AG08396 (cell line): ENCODE measurements around the gene TGM2.
A peak's percentile ranks its signal among the peaks of the same experiment; 100 is the strongest.

ENCODE experiments used
- DNase-seq: peaks from one replicate; pipeline ENCODE4 v3.0.0; 2012; ENCODE audit warnings: low spot score, mixed read lengths

The TGM2 gene

GRCh38 chr20:38175304-38176180, 10.5 kb upstream of the TGM2 start:
- no peak for DNase-seq

DNA sequence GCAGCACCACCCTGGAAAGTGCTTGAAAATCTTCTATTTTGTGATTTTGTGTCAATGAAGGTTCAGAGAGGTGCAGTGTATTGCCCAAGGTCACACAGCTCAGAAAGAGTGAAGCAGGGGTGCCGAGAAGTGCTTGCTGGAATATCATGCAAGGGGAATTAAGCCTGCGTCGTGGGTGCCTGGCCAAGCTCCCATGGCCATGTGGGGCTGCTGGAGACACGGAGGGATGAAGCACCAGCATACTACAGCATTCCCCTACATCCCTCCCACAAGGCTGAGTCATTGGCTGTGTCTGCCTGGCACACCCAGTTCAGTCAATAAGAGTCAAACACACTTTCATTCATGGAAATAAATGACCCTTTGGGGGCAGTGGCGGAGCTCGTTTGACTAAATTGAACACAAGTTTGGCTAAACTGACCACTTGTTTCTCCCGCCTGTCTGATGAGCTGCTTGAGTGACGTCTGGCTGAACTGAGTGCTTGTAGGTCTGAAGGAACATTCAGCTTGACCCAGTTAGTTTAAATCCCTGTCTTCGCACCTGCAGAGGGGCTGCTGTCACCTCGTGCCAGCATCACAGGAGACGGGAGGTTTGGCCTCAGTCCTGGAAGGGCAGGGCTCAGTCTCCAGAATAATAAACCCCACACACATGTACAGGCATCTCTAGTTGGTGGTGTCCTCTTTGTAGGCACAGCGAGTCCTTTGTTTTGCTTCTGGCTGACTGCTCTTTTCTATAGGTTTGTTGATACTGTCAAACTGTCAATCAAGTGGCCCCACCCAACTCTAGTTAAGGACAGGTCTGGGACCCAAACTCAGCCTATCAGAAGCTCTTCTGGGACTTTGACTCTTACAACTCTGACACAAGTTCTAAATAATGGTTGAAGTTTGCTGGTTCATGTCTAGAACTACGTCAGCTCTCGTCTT, 8.4 kb upstream of the TGM2 start:
- peak; percentile 88 for DNase-seq

DNA sequence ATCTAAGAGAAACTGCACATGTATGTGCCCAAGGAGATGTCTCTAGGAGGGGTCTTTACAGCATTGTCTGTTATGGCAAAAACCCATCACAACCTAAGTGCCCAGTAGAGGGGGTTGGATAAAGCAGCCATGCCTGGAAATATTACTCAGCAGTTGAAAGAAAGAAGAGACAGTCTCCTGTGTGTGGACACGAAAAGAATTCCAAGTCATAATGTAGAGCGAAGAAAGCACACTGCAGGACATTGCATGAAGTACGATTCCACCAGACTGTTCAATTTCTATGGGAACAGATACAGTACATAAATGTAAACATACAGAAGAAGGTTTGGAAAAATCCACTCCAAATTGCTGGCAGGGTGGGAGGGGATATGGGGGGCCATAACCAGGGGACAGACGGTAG, 7.3 kb upstream of the TGM2 start:
- no peak for DNase-seq

GRCh38 chr20:38171675-38172043, 6.6 kb upstream of the TGM2 start:
- no peak for DNase-seq

- peak; percentile 29 for DNase-seq
Measured at GRCh38 chr20:38170826-38171674, 6.0 kb upstream of the TGM2 start.

- no peak for DNase-seq
Measured at GRCh38 chr20:38170219-38170825, 5.3 kb upstream of the TGM2 start.

DNA sequence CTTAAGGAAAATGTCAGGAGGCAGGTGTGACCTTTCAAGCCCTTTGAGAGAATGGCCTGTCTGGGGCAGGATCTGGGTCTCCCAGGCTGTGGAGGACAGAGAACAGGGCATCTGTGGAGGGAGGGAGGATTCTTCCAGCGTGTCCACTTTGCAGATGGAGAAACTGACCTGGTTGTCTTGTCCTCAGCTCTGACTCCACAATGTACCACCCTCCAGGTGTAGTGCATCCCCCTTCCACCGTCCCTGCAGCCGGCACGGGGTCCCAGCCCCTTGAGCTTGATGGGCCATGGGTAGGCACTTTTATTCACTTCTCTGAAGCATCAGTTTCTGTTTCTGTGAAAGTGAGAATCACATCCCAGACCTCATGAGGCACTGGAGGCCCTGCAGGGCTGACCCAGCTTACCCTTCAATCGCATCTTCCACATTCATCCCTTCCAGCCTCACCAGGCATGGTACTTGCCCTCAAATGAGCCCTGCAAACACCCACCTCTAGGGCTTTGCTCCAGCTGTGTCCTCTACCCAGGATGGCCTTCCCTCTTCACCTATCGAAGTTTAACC, 4.6 kb upstream of the TGM2 start:
- no peak for DNase-seq

- no peak for DNase-seq
Measured at GRCh38 chr20:38168791-38169589, 3.9 kb upstream of the TGM2 start.

- peak; percentile 67 for DNase-seq
Measured at GRCh38 chr20:38167851-38168760, 3.0 kb upstream of the TGM2 start.

DNA sequence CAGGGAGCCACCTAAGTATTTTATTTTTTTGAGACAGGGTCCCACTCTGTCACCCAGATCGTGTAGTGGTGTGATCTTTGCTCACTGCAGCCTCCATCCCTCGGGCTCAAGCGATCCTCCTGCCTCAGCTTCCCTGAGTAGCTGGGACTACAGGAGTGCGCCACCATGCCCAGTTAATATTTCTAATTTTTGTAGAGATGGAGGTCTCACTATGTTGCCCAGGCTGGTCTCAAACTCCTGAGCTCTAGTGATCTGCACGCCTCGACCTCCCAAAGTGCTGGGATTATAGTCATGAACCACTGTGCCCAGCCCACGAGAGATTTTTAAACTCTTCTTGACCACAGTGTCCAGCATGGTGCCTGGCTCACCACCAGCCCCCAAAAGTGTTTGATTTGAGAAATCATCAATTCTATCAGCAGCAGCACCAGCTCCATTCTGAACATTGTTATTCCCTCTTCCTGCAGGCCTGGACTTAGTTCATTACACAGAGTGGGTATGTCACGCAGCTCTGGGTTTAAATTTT, 2.3 kb upstream of the TGM2 start:
- no peak for DNase-seq

GRCh38 chr20:38166703-38167233, 1.7 kb upstream of the TGM2 start:
- no peak for DNase-seq

- DNase-seq: no peak
Measured at GRCh38 chr20:38165966-38166702, 1.1 kb upstream of the TGM2 start.

DNA sequence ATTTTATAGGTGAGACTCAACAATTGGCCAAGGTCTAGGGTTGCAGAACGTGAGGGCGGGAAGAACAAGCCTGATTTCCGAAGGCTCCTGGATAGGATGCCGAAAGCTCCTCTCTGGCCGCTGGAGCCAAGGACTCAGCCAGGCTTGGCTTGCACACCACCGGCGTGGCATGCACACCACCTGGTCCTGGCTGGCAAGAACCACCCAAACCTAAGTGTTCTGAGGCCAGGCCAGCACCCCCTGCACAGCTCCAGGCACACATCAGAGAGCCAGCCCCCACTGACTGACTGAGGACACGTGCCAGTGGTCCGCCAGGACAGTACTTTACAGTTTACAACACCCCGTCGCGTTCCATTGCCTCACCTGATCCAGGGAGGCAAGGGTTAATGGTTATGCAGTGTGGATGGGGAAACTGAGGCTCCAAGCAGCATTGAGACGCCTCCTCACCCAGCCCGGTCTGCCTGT, 414 bp downstream of the TGM2 start:
- DNase-seq: no peak

DNA sequence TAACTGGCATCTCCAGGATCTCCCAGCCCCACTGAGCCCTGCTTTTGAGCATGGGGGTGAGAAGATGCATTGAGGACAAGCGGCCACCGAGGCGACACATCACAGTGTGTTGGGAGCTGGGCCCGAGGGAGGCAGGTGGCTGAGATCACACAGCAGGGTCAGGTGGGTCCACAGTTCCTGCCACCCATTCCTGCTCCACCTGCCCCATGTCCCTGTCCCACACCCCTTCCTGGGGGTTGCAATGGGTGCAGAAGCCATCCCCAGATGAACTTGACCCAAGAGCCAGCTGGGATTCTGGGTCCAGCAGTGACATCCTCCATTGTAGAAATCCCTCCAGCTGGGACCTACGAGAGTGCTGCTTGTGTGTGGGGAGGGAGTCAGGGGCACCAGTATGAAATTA, 1.0 kb downstream of the TGM2 start:
- no peak for DNase-seq

DNA sequence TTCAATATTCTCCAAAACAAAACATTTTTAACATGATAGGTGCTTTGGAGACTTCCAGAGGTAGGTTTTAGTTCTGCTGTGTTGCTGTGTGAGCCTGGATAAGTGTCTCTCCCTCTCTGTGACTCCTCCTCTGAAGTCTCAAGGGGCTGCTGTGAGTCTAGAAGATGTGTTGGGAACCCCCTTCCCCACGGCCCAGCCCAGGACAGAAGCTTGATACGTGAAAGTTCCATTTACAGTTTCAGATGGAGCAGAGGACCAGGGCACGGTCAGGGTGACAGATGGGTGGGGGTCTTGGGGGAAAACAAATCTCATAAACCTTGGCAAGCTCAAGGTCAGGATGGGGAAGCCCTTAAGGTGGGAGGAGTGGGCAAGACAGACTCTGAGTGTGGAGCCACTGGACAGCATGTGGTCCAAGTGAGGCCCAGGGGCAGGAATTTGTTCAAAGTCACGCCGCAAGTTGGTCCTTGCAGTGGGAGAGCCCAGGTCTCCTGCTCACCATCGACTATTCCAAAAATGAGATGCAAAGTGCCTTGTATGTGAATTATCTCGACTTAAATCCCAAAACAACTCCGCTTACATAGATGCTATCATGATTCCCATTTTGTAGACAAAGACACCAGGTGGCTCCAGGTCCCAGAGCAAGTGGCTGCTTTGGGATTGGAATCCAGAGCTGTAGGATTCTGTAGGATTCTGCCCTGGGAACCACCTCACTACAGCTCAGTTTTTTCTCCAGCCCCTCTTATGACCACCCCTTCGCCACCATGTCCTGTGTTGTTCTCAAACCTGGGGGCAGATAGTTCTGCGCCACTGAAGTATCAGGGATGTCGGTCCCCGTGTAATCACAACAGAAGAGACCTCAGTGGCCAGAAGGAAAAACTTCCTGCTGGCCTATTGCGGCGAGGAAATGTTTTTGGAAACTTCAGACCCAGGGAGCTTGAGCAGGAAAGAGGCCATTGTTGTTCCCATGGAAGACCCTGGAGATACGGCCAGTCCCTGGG, 1.9 kb downstream of the TGM2 start:
- no peak for DNase-seq

DNA sequence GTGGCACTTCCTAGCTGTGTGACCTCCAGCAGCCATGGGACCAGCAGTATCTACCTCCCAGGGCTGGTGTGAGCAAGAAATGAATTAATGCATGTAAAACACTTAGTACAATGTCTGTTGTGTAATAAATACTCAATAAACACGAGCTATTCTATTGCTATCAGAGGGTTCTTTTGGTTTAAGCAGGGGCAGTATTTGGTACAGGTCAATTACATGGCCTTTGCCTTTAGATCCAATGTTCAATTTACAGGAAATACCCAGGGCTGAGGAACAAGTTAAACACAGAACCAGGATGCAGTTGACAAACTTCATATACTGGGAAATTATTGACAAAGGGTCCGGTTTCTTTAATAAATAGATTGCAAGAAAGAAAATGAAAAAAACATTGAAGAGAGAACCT, 2.9 kb downstream of the TGM2 start:
- DNase-seq: no peak

DNA sequence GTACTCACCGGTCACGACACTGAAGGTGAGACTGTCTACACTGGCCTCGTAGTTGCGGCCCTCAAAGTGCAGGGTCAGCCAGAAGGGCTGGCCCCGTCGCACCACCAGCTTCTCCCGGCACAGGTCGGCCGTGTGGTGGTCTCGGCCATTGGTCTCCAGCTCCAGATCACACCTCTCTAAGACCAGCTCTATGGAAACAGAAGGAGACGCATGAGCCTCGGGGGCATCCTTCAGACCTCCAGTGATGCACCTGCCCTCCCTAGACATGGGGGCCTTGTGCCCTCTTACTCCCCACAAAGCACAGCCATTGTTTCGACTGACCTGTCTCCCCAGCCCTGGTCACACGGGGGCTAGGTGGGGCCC, 3.7 kb downstream of the TGM2 start:
- DNase-seq: no peak
